ENCODE measurements around the gene TRIM40.
"Not testable (repeated sequence)": the region's sequence is repeated elsewhere in the genome, so short reads cannot be mapped to it uniquely, and the experiment has no call there.

The TRIM40 gene

DNA sequence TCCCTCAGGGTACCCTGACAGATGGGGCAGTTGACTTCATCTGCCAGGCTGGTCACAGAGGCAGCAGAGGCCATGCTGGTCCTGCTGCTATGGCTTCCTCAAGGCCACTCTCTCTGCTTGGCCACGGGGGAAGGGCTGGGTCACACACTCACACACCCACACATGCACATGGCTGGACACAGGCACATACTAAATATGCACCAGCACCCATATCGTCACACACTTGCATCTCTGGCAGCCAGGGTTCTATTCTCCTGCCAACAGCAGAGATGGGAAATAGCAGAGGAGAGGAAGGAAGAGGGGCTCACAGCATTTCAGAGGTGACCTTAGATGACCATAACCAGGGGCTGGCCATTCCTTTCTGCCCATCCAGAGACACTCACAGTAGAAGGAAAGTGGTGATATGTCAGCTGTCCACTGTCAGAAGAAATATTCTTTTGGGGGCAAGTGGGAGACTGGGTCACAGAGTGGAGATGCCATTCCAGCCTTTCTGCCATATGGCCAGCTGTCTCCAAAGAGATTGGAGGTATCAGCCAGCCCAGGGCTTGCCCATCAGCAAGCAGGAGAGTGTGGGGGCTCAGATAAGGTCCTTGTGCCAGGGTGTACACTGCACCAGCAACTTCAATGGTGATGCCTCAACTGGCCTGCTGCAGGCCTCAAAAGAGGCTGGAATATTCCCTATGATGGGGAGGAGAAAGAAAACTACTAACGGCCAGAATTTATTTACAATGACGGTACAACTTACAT, 25.0 kb downstream of the TRIM40 start, which contains the start of gene TRIM10:
Gene TRIM10 (minus strand): TSS at position 427 of the 747 bp plus-strand sequence. CDS start 353 bp downstream, at position 74.
- no peak for FAIRE-seq
- DNase-seq (ENCODE audit: insufficient read length, low spot score) = no peak
- TF ChIP-seq TAF1 (IDR thresholded peaks at IDR 0.05; ENCODE audit: low read depth, low read length) (no peak), POLR2AphosphoS5 (IDR thresholded peaks at IDR 0.05; ENCODE audit: low read depth, low read length) (no peak), POU2F2 (IDR thresholded peaks at IDR 0.05; ENCODE audit: low read depth, low read length) (no peak), PAX5 (IDR thresholded peaks at IDR 0.05; ENCODE audit: insufficient read depth, low read length, severe bottlenecking) (no peak), POLR2A (IDR thresholded peaks at IDR 0.05; ENCODE audit: low read depth, low read length) (no peak), SPI1 (IDR thresholded peaks at IDR 0.05; ENCODE audit: low read depth, low read length) (no peak)

DNA sequence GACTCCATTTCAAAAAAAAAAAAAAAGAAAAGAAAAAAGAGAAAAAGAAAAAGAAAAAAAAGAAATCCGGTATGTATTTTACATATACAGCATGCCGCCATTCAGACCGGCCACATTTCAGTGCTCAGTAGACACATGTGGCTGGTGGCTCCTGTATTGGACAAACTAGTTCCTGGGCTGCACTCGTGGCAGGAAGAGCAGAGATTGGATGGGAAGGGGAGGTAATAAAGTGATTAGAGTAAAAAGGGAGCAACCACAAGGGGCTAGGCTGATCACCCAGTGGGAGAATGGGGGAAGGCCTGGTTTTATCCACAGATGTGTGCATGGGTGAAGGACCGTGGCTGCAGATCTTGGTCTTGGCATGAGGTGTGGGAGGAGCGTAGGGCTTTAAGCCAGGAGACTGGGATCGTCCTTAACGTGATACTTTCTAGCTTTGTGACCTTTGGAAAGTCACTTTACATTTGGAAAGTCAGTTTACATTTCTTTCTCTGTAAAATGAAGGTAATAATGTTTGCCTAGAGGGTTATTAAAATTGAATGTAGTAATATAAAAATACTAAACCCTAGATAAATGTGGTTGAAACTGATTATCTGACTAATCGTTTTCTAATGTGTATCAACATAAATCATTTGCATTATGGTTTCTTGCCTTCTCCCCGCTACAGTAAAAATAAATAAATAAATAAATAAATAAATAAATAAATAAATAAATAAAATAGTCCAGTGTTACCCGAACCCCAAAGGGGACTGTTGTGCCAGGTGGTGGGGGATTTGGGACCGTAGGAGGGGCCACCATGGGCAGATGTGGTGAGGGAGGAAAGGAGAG, 26.5 kb downstream of the TRIM40 start:
- TF ChIP-seq TAF1 (IDR thresholded peaks at IDR 0.05; ENCODE audit: low read depth, low read length) (no peak), POU2F2 (IDR thresholded peaks at IDR 0.05; ENCODE audit: low read depth, low read length) (no peak), POLR2A (IDR thresholded peaks at IDR 0.05; ENCODE audit: low read depth, low read length) (no peak), PAX5 (IDR thresholded peaks at IDR 0.05; ENCODE audit: insufficient read depth, low read length, severe bottlenecking) (no peak), POLR2AphosphoS5 (IDR thresholded peaks at IDR 0.05; ENCODE audit: low read depth, low read length) (no peak), SPI1 (IDR thresholded peaks at IDR 0.05; ENCODE audit: low read depth, low read length) (no peak)
- FAIRE-seq (no peak), DNase-seq (ENCODE audit: insufficient read length, low spot score) (no peak)

DNA sequence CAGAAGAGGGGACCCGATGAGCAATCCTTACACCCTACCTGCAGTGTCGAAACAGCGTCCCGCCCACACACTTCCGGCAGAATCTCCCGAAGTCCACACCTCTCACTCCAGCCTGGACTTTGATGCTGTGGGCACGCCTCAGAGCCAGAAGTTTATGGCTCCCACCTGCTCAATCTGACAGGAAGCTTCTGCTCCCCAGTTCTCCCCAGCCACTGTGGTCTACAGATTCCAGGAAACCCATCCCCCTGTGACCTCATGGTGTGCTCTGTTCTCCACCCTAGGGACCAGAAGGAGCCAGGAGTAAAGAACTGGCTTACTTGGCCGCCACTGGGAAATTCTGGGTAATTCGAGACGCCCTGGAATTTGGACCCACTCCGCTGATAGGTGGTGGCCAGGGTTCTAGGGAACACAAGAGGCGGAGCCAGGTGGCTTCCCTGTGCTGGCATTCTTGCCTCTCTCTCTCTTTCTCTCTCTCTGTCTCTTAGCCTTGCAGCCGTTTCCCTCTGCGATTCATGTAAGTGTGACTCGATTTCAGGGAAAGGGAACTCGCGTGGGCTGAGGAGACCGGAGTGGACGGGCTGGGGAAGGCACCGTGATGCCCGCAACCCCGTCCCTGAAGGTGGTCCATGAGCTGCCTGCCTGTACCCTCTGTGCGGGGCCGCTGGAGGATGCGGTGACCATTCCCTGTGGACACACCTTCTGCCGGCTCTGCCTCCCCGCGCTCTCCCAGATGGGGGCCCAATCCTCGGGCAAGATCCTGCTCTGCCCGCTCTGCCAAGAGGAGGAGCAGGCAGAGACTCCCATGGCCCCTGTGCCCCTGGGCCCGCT, 27.4 kb downstream of the TRIM40 start, which contains the start of gene TRIM15:
Gene TRIM15 (plus strand): TSS at position 457 of the 828 bp plus-strand sequence. CDS start 139 bp downstream, at position 596.
- DNase-seq (ENCODE audit: insufficient read length, low spot score) (no peak), FAIRE-seq (no peak)
- no peak for TF ChIP-seq POLR2AphosphoS5 (IDR thresholded peaks at IDR 0.05; ENCODE audit: low read depth, low read length)
- no peak for TF ChIP-seq POU2F2 (IDR thresholded peaks at IDR 0.05; ENCODE audit: low read depth, low read length)

DNA sequence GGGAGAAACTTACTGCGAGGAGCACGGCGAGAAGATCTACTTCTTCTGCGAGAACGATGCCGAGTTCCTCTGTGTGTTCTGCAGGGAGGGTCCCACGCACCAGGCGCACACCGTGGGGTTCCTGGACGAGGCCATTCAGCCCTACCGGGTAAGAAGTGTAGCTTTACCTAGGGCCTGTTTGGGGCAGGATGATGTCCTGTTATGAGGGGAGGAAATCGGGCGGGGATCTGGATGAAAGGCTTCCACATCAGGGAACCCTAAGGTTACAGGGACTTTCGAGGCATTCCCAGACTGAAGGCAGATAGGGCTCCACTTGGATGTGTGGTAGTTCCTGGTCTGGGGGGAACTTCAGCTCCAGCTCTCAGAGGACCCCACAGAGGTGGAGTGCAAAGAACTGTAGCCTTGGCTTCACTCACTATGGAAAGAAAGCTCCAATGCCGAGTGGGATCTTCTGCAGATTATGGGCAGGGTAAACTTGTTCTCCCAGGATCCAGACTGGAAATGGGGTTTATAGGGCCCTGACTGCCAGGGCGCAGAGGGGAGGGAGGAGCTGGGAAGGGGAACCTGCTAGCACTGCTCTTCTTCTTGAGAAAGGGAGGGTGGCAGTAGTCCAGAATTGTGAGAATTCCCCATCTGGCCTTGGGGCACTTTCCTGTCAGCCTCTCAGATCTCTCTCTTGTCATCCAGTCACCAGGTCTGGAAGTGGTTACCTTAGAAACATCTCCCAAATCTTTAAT, 28.1 kb downstream of the TRIM40 start:
- DNase-seq (ENCODE audit: insufficient read length, low spot score) = no peak
- no peak for FAIRE-seq
- TF ChIP-seq POU2F2 (IDR thresholded peaks at IDR 0.05; ENCODE audit: low read depth, low read length) = no peak
- no peak for TF ChIP-seq POLR2AphosphoS5 (IDR thresholded peaks at IDR 0.05; ENCODE audit: low read depth, low read length)
- TF ChIP-seq POLR2A (IDR thresholded peaks at IDR 0.05; ENCODE audit: low read depth, low read length) = no peak
- no peak for TF ChIP-seq SPI1 (IDR thresholded peaks at IDR 0.05; ENCODE audit: low read depth, low read length)
- TF ChIP-seq TAF1 (IDR thresholded peaks at IDR 0.05; ENCODE audit: low read depth, low read length) = no peak

DNA sequence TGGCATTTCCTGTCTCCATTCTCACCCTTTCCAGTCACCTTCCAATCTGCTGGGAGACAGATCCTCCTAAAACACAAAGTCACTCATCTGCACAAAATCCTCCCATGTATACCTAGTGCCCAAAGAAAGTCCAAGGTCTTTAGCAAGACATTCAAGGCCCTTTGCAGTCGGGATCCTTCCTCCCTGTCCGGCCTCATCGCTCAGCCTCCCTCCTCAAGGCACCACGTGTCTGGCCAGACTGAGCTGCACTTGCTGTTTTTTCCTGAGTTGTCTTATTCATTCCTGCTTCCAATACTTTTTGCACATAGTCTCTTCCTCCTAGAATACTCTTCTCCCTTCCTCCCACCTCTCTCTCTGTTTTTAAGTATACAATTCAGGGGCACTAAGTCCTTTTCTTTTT, 28.8 kb downstream of the TRIM40 start:
- TF ChIP-seq POLR2A (IDR thresholded peaks at IDR 0.05; ENCODE audit: low read depth, low read length) (no peak), SPI1 (IDR thresholded peaks at IDR 0.05; ENCODE audit: low read depth, low read length) (no peak), TAF1 (IDR thresholded peaks at IDR 0.05; ENCODE audit: low read depth, low read length) (no peak), PAX5 (IDR thresholded peaks at IDR 0.05; ENCODE audit: insufficient read depth, low read length, severe bottlenecking) (no peak), POU2F2 (IDR thresholded peaks at IDR 0.05; ENCODE audit: low read depth, low read length) (no peak), POLR2AphosphoS5 (IDR thresholded peaks at IDR 0.05; ENCODE audit: low read depth, low read length) (no peak)
- FAIRE-seq (no peak), DNase-seq (ENCODE audit: insufficient read length, low spot score) (no peak)

DNA sequence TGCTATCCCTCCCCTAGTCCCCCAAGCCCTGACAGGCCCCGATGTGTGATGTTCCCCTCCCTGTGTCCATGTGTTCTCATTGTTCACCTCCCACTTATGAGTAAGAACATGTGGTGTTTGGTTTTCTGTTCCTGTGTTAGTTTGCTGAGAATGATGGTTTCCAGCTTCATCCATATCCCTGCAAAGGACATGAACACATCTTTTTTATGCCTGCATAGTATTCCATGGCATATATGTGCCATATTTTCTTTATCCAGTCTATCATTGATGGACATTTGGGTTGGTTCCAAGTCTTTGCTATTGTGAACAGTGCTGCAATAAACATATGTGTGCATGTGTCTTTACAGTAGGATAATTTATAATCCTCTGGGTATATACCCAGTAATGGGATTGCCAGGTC, 29.3 kb downstream of the TRIM40 start:
- not testable (repeated sequence) for FAIRE-seq; DNase-seq (ENCODE audit: insufficient read length, low spot score)

DNA sequence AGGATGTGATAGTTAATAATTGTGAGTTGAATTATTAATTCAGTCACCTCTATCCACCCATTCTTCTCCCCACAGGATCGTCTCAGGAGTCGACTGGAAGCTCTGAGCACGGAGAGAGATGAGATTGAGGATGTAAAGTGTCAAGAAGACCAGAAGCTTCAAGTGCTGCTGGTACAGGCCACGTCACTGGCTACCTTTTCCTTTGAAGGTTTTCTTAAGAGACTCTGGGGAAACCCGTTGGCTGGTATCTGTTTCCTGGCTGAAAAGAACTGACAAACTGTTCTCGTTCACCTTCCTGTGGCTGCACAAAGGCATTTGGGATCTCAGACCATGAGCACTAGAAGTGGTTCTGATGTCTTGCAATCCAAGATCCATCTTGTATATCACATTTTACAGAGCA, 31.2 kb downstream of the TRIM40 start:
- DNase-seq (ENCODE audit: insufficient read length, low spot score) (no peak), FAIRE-seq (no peak)
- TF ChIP-seq SPI1 (IDR thresholded peaks at IDR 0.05; ENCODE audit: low read depth, low read length) = no peak
- no peak for TF ChIP-seq TAF1 (IDR thresholded peaks at IDR 0.05; ENCODE audit: low read depth, low read length)
- TF ChIP-seq POLR2AphosphoS5 (IDR thresholded peaks at IDR 0.05; ENCODE audit: low read depth, low read length) = no peak
- TF ChIP-seq PAX5 (IDR thresholded peaks at IDR 0.05; ENCODE audit: insufficient read depth, low read length, severe bottlenecking) = no peak
- TF ChIP-seq POLR2A (IDR thresholded peaks at IDR 0.05; ENCODE audit: low read depth, low read length) = no peak
- no peak for TF ChIP-seq POU2F2 (IDR thresholded peaks at IDR 0.05; ENCODE audit: low read depth, low read length)

DNA sequence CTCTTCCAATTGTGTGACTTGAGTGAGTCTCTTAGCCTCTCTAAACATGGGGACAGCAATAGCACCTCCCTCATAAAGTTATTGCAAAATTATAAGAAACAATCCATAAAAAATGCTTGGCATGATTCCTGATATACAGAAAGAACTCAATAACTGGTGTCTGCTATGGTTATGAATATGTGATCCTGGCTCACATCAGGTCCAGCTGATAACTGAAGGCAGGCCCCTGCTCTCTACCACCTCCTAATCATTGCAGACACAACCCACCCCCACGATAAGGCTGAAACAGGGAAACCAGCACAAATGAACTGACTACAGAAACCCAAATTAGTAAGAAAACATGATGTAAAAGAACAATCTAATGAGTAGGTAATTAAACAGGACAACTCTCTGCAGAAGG, 32.8 kb downstream of the TRIM40 start:
- DNase-seq (ENCODE audit: insufficient read length, low spot score) = no peak

More for the DNA sequence above, 32.8 kb downstream of the TRIM40 start:
- FAIRE-seq = no peak
- TF ChIP-seq PAX5 (IDR thresholded peaks at IDR 0.05; ENCODE audit: insufficient read depth, low read length, severe bottlenecking) (no peak), POLR2AphosphoS5 (IDR thresholded peaks at IDR 0.05; ENCODE audit: low read depth, low read length) (no peak), POLR2A (IDR thresholded peaks at IDR 0.05; ENCODE audit: low read depth, low read length) (no peak), POU2F2 (IDR thresholded peaks at IDR 0.05; ENCODE audit: low read depth, low read length) (no peak), TAF1 (IDR thresholded peaks at IDR 0.05; ENCODE audit: low read depth, low read length) (no peak), SPI1 (IDR thresholded peaks at IDR 0.05; ENCODE audit: low read depth, low read length) (no peak)

Measured in GM12891 (cell line).